ENCODE data around the gene CXXC5. TPM values are rescaled to one million over a fixed set of nuclear protein-coding genes. Genes with fewer than 3 reads are reported as not detected.

The CXXC5 gene
- total RNA-seq, 1 donor from 2014 or later: 167 TPM

DNA sequence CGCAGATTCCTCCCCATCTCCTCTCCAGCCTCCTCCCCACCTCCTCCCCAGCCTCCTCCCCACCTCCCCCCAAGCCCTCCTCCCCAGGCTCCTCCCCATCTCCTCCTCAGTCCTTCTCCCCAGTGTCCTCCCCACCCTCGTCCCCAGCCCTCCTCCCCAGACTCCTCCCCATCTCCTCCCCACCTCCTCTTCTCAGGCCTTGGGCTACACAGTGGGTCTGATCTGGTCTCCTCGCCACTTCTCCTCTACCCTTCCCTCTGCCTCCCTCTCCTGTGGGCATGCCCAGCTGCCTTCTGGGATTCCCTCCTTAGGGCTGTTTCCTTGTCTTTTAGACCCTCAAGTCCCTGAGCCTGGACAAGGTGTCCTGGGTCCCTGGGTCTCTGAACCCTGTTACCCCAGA is 28.3 kb downstream of the CXXC5 start:
- Histone ChIP-seq H3K36me3 (ENCODE audit: control insufficient read depth, insufficient read depth, low read length) (no peaks in the 10 kb centered on the region), H3K27me3 (ENCODE audit: control insufficient read depth, insufficient read depth, low read length) (no peaks in the 10 kb centered on the region), H3K4me3 (ENCODE audit: low read depth, low read length) (no peak overlapping the region)
- DNase-seq (ENCODE audit: low read depth): no peak
- TF ChIP-seq, protein P1, sequence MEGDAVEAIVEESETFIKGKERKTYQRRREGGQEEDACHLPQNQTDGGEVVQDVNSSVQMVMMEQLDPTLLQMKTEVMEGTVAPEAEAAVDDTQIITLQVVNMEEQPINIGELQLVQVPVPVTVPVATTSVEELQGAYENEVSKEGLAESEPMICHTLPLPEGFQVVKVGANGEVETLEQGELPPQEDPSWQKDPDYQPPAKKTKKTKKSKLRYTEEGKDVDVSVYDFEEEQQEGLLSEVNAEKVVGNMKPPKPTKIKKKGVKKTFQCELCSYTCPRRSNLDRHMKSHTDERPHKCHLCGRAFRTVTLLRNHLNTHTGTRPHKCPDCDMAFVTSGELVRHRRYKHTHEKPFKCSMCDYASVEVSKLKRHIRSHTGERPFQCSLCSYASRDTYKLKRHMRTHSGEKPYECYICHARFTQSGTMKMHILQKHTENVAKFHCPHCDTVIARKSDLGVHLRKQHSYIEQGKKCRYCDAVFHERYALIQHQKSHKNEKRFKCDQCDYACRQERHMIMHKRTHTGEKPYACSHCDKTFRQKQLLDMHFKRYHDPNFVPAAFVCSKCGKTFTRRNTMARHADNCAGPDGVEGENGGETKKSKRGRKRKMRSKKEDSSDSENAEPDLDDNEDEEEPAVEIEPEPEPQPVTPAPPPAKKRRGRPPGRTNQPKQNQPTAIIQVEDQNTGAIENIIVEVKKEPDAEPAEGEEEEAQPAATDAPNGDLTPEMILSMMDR (IDR thresholded peaks at IDR 0.05; ENCODE audit: insufficient read depth, low read length, poor library complexity, severe bottlenecking): no peak

DNA sequence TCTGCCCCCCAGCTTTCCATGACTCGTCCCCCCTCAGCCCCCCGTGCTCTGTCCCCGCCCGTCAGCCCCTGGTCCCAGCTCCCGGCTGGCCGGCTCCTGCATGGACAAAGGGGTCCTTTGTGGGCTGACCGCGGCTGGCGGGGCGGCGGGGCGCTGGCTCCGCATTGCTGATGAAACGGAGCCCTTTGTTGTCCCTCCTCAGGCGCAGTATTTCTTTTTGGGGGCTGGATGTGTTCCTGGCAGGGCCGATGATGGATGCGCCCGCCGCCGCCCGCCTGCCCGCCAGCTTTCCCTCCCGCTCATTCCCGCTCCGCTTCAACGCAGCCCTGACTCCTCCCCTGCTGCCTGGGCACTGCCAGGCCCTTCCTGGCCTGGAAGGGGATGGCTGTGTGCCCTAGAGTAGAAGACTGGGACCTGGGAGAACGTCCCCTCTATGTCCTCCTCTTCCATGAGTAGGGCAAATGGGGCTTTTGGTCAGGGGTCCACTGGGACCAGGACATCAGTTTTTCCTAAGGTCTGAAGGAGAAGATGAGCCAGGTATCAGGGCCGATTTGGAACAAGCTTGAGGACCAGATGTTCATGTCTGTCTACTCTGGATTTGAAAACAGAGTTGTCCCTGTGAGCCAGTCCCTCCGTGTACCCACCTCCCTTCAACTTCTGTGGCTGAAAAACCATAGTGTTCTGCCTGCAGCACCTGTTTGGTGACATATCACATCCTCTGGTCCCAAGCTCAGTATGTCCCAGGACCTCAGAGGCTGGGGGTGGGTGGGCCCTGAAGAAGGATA is 29.0 kb downstream of the CXXC5 start:
- TF ChIP-seq, protein P1 (IDR thresholded peaks at IDR 0.05; ENCODE audit: insufficient read depth, low read length, poor library complexity, severe bottlenecking): no peak
- no peaks in the 10 kb centered on the region for H3K36me3 ChIP-seq (ENCODE audit: control insufficient read depth, insufficient read depth, low read length)
- no peak for DNase-seq (ENCODE audit: low read depth)

DNA sequence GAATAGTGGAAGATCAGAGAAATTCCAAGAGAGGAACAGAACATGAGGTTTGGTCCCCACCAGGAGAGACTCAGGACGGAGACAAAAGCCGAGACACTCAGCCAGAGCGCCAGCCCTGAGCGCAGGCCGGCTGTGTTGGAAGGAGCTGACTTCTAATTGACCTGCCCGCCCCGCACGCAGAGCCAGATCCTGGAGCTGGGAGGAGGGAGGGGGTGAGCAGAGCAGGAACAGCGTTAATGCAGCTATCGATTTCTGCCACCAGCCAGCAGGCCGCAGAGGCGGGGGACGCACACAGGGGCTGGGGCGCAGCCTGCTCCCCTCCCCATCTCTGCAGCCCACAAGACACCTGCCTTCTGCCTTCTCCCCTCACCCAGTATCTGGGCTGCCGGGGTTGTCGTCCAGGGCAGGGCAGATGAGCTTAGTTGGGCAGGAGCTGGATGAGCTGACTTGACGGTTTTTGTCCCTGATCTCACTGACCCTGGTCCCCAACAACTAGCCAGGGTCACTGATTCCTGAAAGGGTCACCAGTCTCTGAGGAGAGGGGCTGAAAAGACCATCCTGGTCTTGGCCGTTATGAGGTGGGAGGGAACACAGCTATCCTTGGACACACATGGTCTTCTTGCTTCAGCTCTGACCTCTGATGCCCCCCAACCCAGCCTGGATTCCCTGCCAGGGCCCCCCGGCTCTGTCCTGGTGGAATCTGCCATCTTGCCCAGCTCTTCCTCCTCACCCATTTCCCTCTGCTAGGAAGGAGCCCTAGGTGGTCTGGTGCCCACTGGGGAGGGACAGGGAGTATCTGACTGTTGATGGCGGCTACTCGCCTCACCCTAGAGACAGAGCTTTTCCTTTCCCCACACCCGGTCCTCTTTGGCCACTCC is 29.8 kb downstream of the CXXC5 start:
- Histone ChIP-seq H3K27me3 (ENCODE audit: control insufficient read depth, insufficient read depth, low read length) (no peaks in the 10 kb centered on the region), H3K4me3 (ENCODE audit: low read depth, low read length) (no peak overlapping the region)

More for the DNA sequence above, 29.0 kb downstream of the CXXC5 start:
- H3K4me3 ChIP-seq (ENCODE audit: low read depth, low read length): no peak overlapping the region
- H3K27me3 ChIP-seq (ENCODE audit: control insufficient read depth, insufficient read depth, low read length): no peaks in the 10 kb centered on the region

DNA sequence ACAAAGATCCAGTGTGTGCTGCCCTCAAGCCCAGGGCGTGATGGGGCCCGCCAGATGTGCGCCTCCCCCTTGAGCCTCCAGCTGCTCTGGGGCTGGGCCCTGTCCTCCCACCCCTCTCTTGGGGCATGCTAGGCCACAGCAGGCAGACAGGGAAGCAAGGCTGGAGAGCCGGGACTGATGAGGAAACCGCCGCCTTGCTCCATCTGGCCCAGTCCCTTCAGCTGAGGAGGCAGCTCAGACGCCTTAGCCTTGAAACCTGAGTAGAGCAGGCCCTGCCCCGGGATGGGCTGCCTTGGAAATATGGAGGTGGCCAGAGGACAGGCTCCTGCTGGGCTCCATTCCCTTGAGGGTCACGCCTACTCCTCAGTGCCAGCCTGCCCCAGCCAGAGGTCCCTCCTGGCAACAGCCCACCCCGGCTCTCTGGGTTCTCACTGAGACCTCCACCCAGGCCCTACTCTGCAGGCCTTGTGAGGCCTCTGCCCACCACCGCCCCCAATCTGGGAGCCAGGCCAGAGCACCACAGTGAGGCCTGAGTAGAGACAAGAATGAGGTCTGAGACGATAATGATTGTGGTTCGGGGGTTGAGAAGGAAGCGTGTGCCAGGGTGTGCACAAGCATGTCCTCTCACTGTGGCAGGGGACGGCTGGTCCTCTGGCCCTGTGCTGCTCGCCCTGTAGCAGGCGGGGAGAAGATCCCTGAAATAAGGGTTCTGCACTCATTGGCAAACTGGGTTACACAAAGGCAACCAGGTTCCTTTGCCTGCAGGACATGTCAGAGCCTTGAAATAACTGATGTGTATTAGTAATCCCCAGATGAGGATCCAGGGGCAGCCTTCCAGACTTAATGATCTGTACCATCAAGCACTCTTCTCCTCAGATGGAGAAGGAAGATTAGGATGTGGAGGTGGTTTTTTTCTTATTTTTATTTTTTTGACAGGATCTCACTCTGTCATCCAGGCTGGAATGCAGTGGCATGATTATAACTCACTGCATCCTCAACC is 30.9 kb downstream of the CXXC5 start:
- TF ChIP-seq, protein P1 (IDR thresholded peaks at IDR 0.05; ENCODE audit: insufficient read depth, low read length, poor library complexity, severe bottlenecking): no peak
- Histone ChIP-seq H3K4me3 (ENCODE audit: low read depth, low read length) (no peak overlapping the region), H3K36me3 (ENCODE audit: control insufficient read depth, insufficient read depth, low read length) (no peaks in the 10 kb centered on the region), H3K27me3 (ENCODE audit: control insufficient read depth, insufficient read depth, low read length) (no peaks in the 10 kb centered on the region)
- DNase-seq (ENCODE audit: low read depth): no peak

More for the DNA sequence above, 29.8 kb downstream of the CXXC5 start:
- TF ChIP-seq, protein P1 (IDR thresholded peaks at IDR 0.05; ENCODE audit: insufficient read depth, low read length, poor library complexity, severe bottlenecking): no peak
- H3K36me3 ChIP-seq (ENCODE audit: control insufficient read depth, insufficient read depth, low read length): no peaks in the 10 kb centered on the region
- DNase-seq (ENCODE audit: low read depth): no peak

DNA sequence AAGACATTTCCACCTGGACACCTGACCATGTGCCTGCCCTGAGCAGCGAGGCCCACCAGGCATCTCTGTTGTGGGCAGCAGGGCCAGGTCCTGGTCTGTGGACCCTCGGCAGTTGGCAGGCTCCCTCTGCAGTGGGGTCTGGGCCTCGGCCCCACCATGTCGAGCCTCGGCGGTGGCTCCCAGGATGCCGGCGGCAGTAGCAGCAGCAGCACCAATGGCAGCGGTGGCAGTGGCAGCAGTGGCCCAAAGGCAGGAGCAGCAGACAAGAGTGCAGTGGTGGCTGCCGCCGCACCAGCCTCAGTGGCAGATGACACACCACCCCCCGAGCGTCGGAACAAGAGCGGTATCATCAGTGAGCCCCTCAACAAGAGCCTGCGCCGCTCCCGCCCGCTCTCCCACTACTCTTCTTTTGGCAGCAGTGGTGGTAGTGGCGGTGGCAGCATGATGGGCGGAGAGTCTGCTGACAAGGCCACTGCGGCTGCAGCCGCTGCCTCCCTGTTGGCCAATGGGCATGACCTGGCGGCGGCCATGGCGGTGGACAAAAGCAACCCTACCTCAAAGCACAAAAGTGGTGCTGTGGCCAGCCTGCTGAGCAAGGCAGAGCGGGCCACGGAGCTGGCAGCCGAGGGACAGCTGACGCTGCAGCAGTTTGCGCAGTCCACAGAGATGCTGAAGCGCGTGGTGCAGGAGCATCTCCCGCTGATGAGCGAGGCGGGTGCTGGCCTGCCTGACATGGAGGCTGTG is 32.4 kb downstream of the CXXC5 start:
- Histone ChIP-seq H3K27me3 (ENCODE audit: control insufficient read depth, insufficient read depth, low read length) (no peaks in the 10 kb centered on the region), H3K36me3 (ENCODE audit: control insufficient read depth, insufficient read depth, low read length) (peaks cover 2% of the 10 kb centered on the region), H3K4me3 (ENCODE audit: low read depth, low read length) (no peak overlapping the region)
- no peak for DNase-seq (ENCODE audit: low read depth)
- TF ChIP-seq, protein P1 (IDR thresholded peaks at IDR 0.05; ENCODE audit: insufficient read depth, low read length, poor library complexity, severe bottlenecking): no peak

All from kidney epithelial cell (primary cell).